Activated CD8-positive, alpha-beta memory T cell treated with anti-CD3 and anti-CD28 coated beads, Interleukin-2, amount 50 U/mL, for 1 hour (primary cell): Measurements from ENCODE around the gene PDX1.

Experiments used
- DNase-seq: peaks from one replicate; pipeline ENCODE4 v3.0.0-alpha.2; 2020; ENCODE audit errors: extremely low read depth

Gene PDX1

GRCh38 chr13:27919934-27920676, at the start of gene PDX1:
Gene PDX1 (plus strand): TSS chr13:27920000. CDS start chr13:27920139, 139 bp downstream.
- DNase-seq: no peak

GRCh38 chr13:27878274-27878673, 41.5 kb upstream of the PDX1 start:
- DNase-seq: no peak

- no peak for DNase-seq
Observed at GRCh38 chr13:27889471-27889870, 30.3 kb upstream of the PDX1 start.

- no peak for DNase-seq
Observed at GRCh38 chr13:27896726-27897125, 23.1 kb upstream of the PDX1 start.

- no peak for DNase-seq
Observed at GRCh38 chr13:27904719-27905118, 15.1 kb upstream of the PDX1 start.

- DNase-seq: no peak
Observed at GRCh38 chr13:27905650-27906049, 14.2 kb upstream of the PDX1 start.

GRCh38 chr13:27907121-27907787, 12.5 kb upstream of the PDX1 start:
- no peak for DNase-seq

GRCh38 chr13:27909378-27909777, 10.4 kb upstream of the PDX1 start:
- no peak for DNase-seq

- DNase-seq: no peak
Observed at GRCh38 chr13:27911521-27911920, 8.3 kb upstream of the PDX1 start.

- DNase-seq: no peak
Observed at GRCh38 chr13:27913160-27913559, 6.6 kb upstream of the PDX1 start.

GRCh38 chr13:27915301-27916207, 4.2 kb upstream of the PDX1 start:
- DNase-seq: no peak

GRCh38 chr13:27917121-27917947, 2.5 kb upstream of the PDX1 start:
- no peak for DNase-seq

- DNase-seq: no peak
Observed at GRCh38 chr13:27918041-27918917, 1.5 kb upstream of the PDX1 start.

- DNase-seq: no peak
Observed at GRCh38 chr13:27918918-27919658, 712 bp upstream of the PDX1 start.

GRCh38 chr13:27919659-27919933, 204 bp upstream of the PDX1 start:
- DNase-seq: no peak

GRCh38 chr13:27920677-27921420, 1.0 kb downstream of the PDX1 start:
- DNase-seq: no peak

- no peak for DNase-seq
Observed at GRCh38 chr13:27921421-27921960, 1.7 kb downstream of the PDX1 start.

- DNase-seq: no peak
Observed at GRCh38 chr13:27921961-27922882, 2.4 kb downstream of the PDX1 start.
